Natural killer cell (primary cell): ENCODE measurements around the gene HLF. TPM values are rescaled to one million over a fixed set of nuclear protein-coding genes. Genes with fewer than 3 reads are reported as not detected.

Experiments used
- total RNA-seq, 4 donors: library from RNA; stranded (reverse); fragments of 120-200 nt in 1 of 4; gene quantifications; one replicate each; pipeline versions ENCODE4 v1.2.3 to v1.2.4, GENCODE V29; 2013 to 2022

HLF gene
- total RNA-seq, 3 donors from 2014 or later (not counting 1 experiment from before 2014, with no cell fraction given) = 0.14 to 0.59 (median 0.15) TPM

Other genes starting within 250 kb of the HLF start
- gene MMD, start 156.9 kb downstream of the HLF start, total RNA-seq = 10 to 100 TPM; 18.7 to 33.5 (median 27.9) TPM
- gene SMIM36, start 246.5 kb downstream of the HLF start, total RNA-seq = not detected